ENCODE data around the gene CAPZA2. TPM values are rescaled to one million over a fixed set of nuclear protein-coding genes. Genes with fewer than 3 reads are reported as not detected.

The CAPZA2 gene
- total and polyA plus RNA-seq, 9 of the 15 experiments (the other 6 are each of a cell fraction or from before 2014, with no cell fraction given), result 67.0 to 524 (median 176) TPM

GRCh38 chr7:116876664-116877442 lies 14.5 kb downstream of the CAPZA2 start (continued):
- TF ChIP-seq RAD21 (CRISPR knock-in tag; conservative IDR thresholded peaks at IDR 0.05 in 1 of 2, IDR thresholded peaks at IDR 0.05 in 1 of 2) (peak; percentile 42 to 70; a peak in 3 of 4 replicates), HNRNPH1 (optimal IDR thresholded peaks at IDR 0.05; ENCODE audit: low read depth, low read length) (no peak), NFATC3 (IDR thresholded peaks at IDR 0.05) (peak; percentile 95), ZNF79 (CRISPR knock-in tag; IDR thresholded peaks at IDR 0.05; ENCODE audit: low read depth) (peak; percentile 79), ZNF3 (CRISPR knock-in tag; IDR thresholded peaks at IDR 0.05) (no peak), TSHZ1 (CRISPR knock-in tag; IDR thresholded peaks at IDR 0.05) (no peak; the same call in 1 of the 2 replicates), CREB3 (tag; conservative IDR thresholded peaks at IDR 0.05; ENCODE audit: low read depth) (peak; percentile 87), ETS2 (tag; IDR thresholded peaks at IDR 0.05; ENCODE audit: borderline replicate concordance, poor library complexity, severe bottlenecking) (no peak), SRSF1 (IDR thresholded peaks at IDR 0.05; ENCODE audit: low read depth, low read length) (no peak), TAF15 (IDR thresholded peaks at IDR 0.05; ENCODE audit: low read depth, low read length) (no peak), ZFP30 (CRISPR knock-in tag; IDR thresholded peaks at IDR 0.05; ENCODE audit: borderline replicate concordance) (no peak), SPI1 (IDR thresholded peaks at IDR 0.05; ENCODE audit: borderline replicate concordance, low read depth, low read length) (no peak), ZNF707 (CRISPR knock-in tag; conservative IDR thresholded peaks at IDR 0.05) (no peak; the same call in 1 of the 2 replicates), SIRT6 (IDR thresholded peaks at IDR 0.05; ENCODE audit: low read depth, low read length) (no peak), BMI1 (IDR thresholded peaks at IDR 0.05; ENCODE audit: low read length) (0 out of 2 replicates have a peak, but pooled peaks have one; percentile 61), NELFE (IDR thresholded peaks at IDR 0.05; ENCODE audit: insufficient read depth, insufficient read length) (no peak), DPF2 (IDR thresholded peaks at IDR 0.05) (peak; percentile 100), DACH1 (IDR thresholded peaks at IDR 0.05; ENCODE audit: partially characterized antibody) (peak; percentile 94), THRAP3 (IDR thresholded peaks at IDR 0.05; ENCODE audit: borderline replicate concordance) (0 out of 2 replicates have a peak, but pooled peaks have one; percentile 75), ESRRA (IDR thresholded peaks at IDR 0.05; ENCODE audit: borderline replicate concordance, low read depth) (peak; percentile 93), NCOA6 (IDR thresholded peaks at IDR 0.05) (peak; percentile 58), NCOA1 (IDR thresholded peaks at IDR 0.05; ENCODE audit: low read depth) (peak; percentile 97)
- TF ChIP-seq, protein P1, sequence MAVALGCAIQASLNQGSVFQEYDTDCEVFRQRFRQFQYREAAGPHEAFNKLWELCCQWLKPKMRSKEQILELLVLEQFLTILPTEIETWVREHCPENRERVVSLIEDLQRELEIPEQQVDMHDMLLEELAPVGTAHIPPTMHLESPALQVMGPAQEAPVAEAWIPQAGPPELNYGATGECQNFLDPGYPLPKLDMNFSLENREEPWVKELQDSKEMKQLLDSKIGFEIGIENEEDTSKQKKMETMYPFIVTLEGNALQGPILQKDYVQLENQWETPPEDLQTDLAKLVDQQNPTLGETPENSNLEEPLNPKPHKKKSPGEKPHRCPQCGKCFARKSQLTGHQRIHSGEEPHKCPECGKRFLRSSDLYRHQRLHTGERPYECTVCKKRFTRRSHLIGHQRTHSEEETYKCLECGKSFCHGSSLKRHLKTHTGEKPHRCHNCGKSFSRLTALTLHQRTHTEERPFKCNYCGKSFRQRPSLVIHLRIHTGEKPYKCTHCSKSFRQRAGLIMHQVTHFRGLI (CRISPR knock-in tag; IDR thresholded peaks at IDR 0.05), result peak; percentile 91; the same call in 1 of the 2 replicates

All from K562 (cell line).